Kidney (tissue), 14 donors: ENCODE data around the gene RBMS3. TPM values are rescaled to one million over a fixed set of nuclear protein-coding genes. Genes with fewer than 3 reads are reported as not detected.

Source experiments
- DNase-seq, 5 donors: peaks; one replicate each; pipeline ENCODE4 v3.0.0-alpha.2; 2013 to 2020
- FAIRE-seq: peaks from 2 replicates; lab custom pipeline; 2012; peaks lifted over from hg19 to GRCh38; lab: Jason Lieb, UNC
- H3K27ac ChIP-seq, 2 donors: one replicate each; pipeline ENCODE4 v1.7.0; 2013; ENCODE audit warnings: low read depth in 2 of 2, low read length in 2 of 2, inconsistent platforms in 1 of 2
- H3K27me3 ChIP-seq: one replicate; pipeline ENCODE4 v1.7.1; 2013; ENCODE audit warnings: low read length, inconsistent platforms; ENCODE audit not compliant: control insufficient read depth, insufficient read depth
- H3K36me3 ChIP-seq, 3 donors: one replicate each; pipeline versions ENCODE4 v1.7.0 to v1.7.1; 2013; ENCODE audit warnings: low read length in 3 of 3, control low read depth in 1 of 3, inconsistent platforms in 1 of 3; ENCODE audit not compliant: insufficient read depth in 3 of 3, control insufficient read depth in 2 of 3
- H3K4me1 ChIP-seq, 3 donors: one replicate each; pipeline versions ENCODE4 v1.7.0 to v1.7.1; 2013; ENCODE audit warnings: low read length in 3 of 3, inconsistent platforms in 1 of 3, low read depth in 1 of 3; ENCODE audit not compliant: control insufficient read depth in 2 of 3, insufficient read depth in 2 of 3
- H3K4me3 ChIP-seq, 3 donors: one replicate each; pipeline versions ENCODE4 v1.7.0 to v1.8.1; 2013; ENCODE audit warnings: low read length in 3 of 3, control low read depth in 1 of 3, inconsistent platforms in 1 of 3
- H3K9ac ChIP-seq, 3 donors: one replicate each; pipeline versions ENCODE4 v1.7.0 to v1.7.1; 2013; ENCODE audit warnings: low read length in 3 of 3, control low read depth in 1 of 3, inconsistent platforms in 1 of 3
- H3K9me3 ChIP-seq, 3 donors: one replicate each; pipeline versions ENCODE4 v1.7.0 to v1.7.1; 2013; ENCODE audit warnings: low read length in 3 of 3, control low read depth in 1 of 3, inconsistent platforms in 1 of 3; ENCODE audit not compliant: control insufficient read depth in 2 of 3, insufficient read depth in 1 of 3
- intact Hi-C: fragments of 100-400 bp; cut with DNase I; formaldehyde crosslinking; loops from one replicate; pipeline ENCODE4 v1.11.1; 2022
- polyA plus RNA-seq: library from polyadenylated mRNA; stranded (reverse); fragments of 350-450 nt; fragmentation: Illumina TruSeq; extraction: RNeasy Lipid Tissue Mini Kit (QIAGEN cat#74804); gene quantifications from one replicate; pipeline ENCODE4 v1.2.3, GENCODE V29; 2014; ENCODE audit warnings: low read depth, low replicate concordance; ENCODE audit not compliant: insufficient read depth
- total RNA-seq: library from RNA; stranded (reverse); fragmentation: NEBNext Ultra II Directional; extraction: Animal tissue kit (Norgen Biotek cat#: 25700); gene quantifications from one replicate; pipeline ENCODE4 v1.2.1, GENCODE V29; 2021
- TF ChIP-seq, protein P1 (sequence below): IDR thresholded peaks from 3 replicates; pipeline ENCODE4 v1.5.1; 2012; ENCODE audit warnings: mild to moderate bottlenecking, moderate library complexity, borderline replicate concordance; ENCODE audit not compliant: insufficient read depth; ENCODE audit errors: extremely low read depth
- donor health status: control.
- donor health status: control.
- donor health status: control.
- donor health status: control.
- donor health status: control.
- donor health status: DM: yes; HTN: yes; CAD: no.
- donor health status: Normal renal cell carcinoma (clear cell type).

The RBMS3 gene
- total and polyA plus RNA-seq, 2 donors from 2014 or later, result 3.2 to 48.8 TPM

DNA sequence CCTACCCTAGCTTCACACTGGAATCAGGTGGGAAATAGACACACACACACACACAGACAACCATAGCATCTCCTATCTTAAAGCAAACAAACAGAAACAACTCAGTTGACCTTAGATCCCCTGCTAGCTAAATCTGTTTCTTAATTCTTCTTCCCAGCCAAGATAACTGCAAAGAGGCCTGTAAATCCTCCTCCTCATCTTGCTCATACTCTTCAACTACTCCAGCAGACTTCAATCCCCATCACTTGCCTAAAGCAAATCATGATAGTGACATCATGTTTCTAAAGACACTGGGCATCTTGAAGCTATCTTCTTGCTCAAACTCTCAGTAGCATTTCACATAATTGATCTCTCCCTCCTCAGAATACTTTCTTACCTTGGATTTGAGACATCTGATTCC is 303.0 kb downstream of the RBMS3 start:
- Histone ChIP-seq H3K4me3 (no peak overlapping the region), H3K36me3 (no peaks in the 10 kb centered on the region), H3K27ac (no peak overlapping the region)

GRCh38 chr3:29585368-29585767 is 304.5 kb downstream of the RBMS3 start:
- Histone ChIP-seq H3K27ac (no peak overlapping the region), H3K4me1 (peaks cover 0 to 2% (median 0%) of the 10 kb centered on the region in 3 donors), H3K9me3 (no peaks in the 10 kb centered on the region), H3K4me3 (no peak overlapping the region), H3K36me3 (no peaks in the 10 kb centered on the region), H3K9ac (no peak overlapping the region), H3K27me3 (no peaks in the 10 kb centered on the region)
- intact Hi-C loops, result no loop called here
- no peak for DNase-seq
- TF ChIP-seq, protein P1, sequence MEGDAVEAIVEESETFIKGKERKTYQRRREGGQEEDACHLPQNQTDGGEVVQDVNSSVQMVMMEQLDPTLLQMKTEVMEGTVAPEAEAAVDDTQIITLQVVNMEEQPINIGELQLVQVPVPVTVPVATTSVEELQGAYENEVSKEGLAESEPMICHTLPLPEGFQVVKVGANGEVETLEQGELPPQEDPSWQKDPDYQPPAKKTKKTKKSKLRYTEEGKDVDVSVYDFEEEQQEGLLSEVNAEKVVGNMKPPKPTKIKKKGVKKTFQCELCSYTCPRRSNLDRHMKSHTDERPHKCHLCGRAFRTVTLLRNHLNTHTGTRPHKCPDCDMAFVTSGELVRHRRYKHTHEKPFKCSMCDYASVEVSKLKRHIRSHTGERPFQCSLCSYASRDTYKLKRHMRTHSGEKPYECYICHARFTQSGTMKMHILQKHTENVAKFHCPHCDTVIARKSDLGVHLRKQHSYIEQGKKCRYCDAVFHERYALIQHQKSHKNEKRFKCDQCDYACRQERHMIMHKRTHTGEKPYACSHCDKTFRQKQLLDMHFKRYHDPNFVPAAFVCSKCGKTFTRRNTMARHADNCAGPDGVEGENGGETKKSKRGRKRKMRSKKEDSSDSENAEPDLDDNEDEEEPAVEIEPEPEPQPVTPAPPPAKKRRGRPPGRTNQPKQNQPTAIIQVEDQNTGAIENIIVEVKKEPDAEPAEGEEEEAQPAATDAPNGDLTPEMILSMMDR, result no peak
- no peak for FAIRE-seq

More for the DNA sequence above, 303.0 kb downstream of the RBMS3 start:
- no peaks in the 10 kb centered on the region for H3K9me3 ChIP-seq
- no peak overlapping the region for H3K9ac ChIP-seq
- intact Hi-C loops, result no loop called here
- DNase-seq, result no peak
- H3K4me1 ChIP-seq, result peaks cover 0 to 2% (median 0%) of the 10 kb centered on the region in 3 donors
- TF ChIP-seq, protein P1, result no peak
- H3K27me3 ChIP-seq, result no peaks in the 10 kb centered on the region
- FAIRE-seq, result no peak

GRCh38 chr3:29587340-29587739 is 306.5 kb downstream of the RBMS3 start:
- TF ChIP-seq, protein P1, result no peak
- Histone ChIP-seq H3K4me3 (no peak overlapping the region), H3K27me3 (no peaks in the 10 kb centered on the region), H3K36me3 (no peaks in the 10 kb centered on the region), H3K4me1 (peaks cover 0 to 2% (median 0%) of the 10 kb centered on the region in 3 donors), H3K9me3 (no peaks in the 10 kb centered on the region), H3K27ac (no peak overlapping the region), H3K9ac (no peak overlapping the region)
- FAIRE-seq (no peak), DNase-seq (no peak)
- intact Hi-C loops, result no loop called here

DNA sequence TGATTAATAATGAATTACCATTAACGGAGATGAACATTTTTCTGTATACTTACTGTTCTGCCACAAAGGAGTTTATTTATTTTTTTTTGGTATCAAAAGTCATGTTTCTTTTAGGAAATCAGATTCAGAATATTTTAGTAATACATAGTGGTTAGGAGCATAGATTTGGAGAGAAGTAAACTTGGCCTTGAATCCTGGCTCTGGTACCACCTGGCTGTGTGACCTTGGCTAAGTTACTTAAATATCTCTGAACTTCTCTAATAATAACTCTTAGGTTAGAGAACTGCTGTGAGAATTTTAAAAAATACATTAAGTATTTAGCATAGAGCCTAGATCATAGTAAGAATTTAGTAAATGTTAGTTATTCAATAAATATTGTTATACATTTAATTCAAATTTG is 309.1 kb downstream of the RBMS3 start:
- Histone ChIP-seq H3K27me3 (no peaks in the 10 kb centered on the region), H3K9ac (no peak overlapping the region), H3K4me3 (no peak overlapping the region), H3K9me3 (no peaks in the 10 kb centered on the region), H3K27ac (no peak overlapping the region), H3K36me3 (no peaks in the 10 kb centered on the region), H3K4me1 (no peaks in the 10 kb centered on the region)
- TF ChIP-seq, protein P1, result no peak
- intact Hi-C loops, result no loop called here
- DNase-seq, result no peak
- no peak for FAIRE-seq
